Parathyroid adenoma (tissue), 2 donors: ENCODE measurements around the gene AKNA.

Source experiments
- H2AFZ ChIP-seq: fragments of 300-600 bp; sonication (generic); one replicate; pipeline ENCODE4 v1.7.0; 2017; ENCODE audit warnings: antibody characterized with exemption, mild to moderate bottlenecking
- H3K27ac ChIP-seq: fragments of 300-600 bp; sonication (generic); one replicate; pipeline ENCODE4 v1.7.0; 2017
- H3K27me3 ChIP-seq: fragments of 300-600 bp; sonication (generic); one replicate; pipeline ENCODE4 v1.7.0; 2017; ENCODE audit warnings: low read length; ENCODE audit not compliant: control insufficient read depth, insufficient read depth
- H3K36me3 ChIP-seq: fragments of 300-600 bp; sonication (generic); one replicate; pipeline ENCODE4 v1.7.0; 2017; ENCODE audit warnings: low read length; ENCODE audit not compliant: control insufficient read depth, insufficient read depth
- H3K4me1 ChIP-seq: fragments of 300-600 bp; sonication (generic); one replicate; pipeline ENCODE4 v1.7.0; 2017; ENCODE audit warnings: control low read depth
- H3K4me2 ChIP-seq: fragments of 300-600 bp; sonication (generic); one replicate; pipeline ENCODE4 v1.7.0; 2017; ENCODE audit warnings: low read length
- H3K4me3 ChIP-seq: fragments of 300-600 bp; sonication (generic); one replicate; pipeline ENCODE4 v1.7.0; 2017; ENCODE audit warnings: low read depth, low read length
- H3K79me2 ChIP-seq: fragments of 300-600 bp; sonication (generic); one replicate; pipeline ENCODE4 v1.7.0; 2017; ENCODE audit warnings: control low read depth
- H3K9ac ChIP-seq: fragments of 300-600 bp; sonication (generic); one replicate; pipeline ENCODE4 v1.7.0; 2017; ENCODE audit warnings: mild to moderate bottlenecking
- H3K9me3 ChIP-seq: fragments of 300-600 bp; sonication (generic); one replicate; pipeline ENCODE4 v1.7.0; 2017; ENCODE audit warnings: low read length; ENCODE audit not compliant: control insufficient read depth
- CTCF ChIP-seq: fragments of 300-600 bp; sonication (generic); IDR thresholded peaks from one replicate; pipeline ENCODE4 v1.7.0; 2017; ENCODE audit warnings: antibody characterized with exemption, mild to moderate bottlenecking
- donor health status: primary hyperparathyroidism.

The AKNA gene

GRCh38 chr9:114346146-114346545 lies 41.6 kb downstream of the AKNA start:
- H3K4me1 ChIP-seq = no peaks in the 10 kb centered on the region
- no peak for TF ChIP-seq CTCF
- H3K4me2 ChIP-seq = no peak overlapping the region
- H3K9ac ChIP-seq = no peak overlapping the region
- no peak overlapping the region for H3K4me3 ChIP-seq
- no peaks in the 10 kb centered on the region for H3K36me3 ChIP-seq
- no peak overlapping the region for H3K27ac ChIP-seq
- H3K27me3 ChIP-seq = no peaks in the 10 kb centered on the region
- H2AFZ ChIP-seq = no peak overlapping the region
- H3K79me2 ChIP-seq = no peaks in the 10 kb centered on the region
- H3K9me3 ChIP-seq = no peaks in the 10 kb centered on the region

GRCh38 chr9:114345493-114346065 lies 42.2 kb downstream of the AKNA start:
- no peak overlapping the region for H3K27ac ChIP-seq
- H3K4me3 ChIP-seq = no peak overlapping the region
- no peak overlapping the region for H3K4me2 ChIP-seq
- H2AFZ ChIP-seq = no peak overlapping the region
- no peaks in the 10 kb centered on the region for H3K36me3 ChIP-seq
- no peaks in the 10 kb centered on the region for H3K79me2 ChIP-seq
- no peaks in the 10 kb centered on the region for H3K27me3 ChIP-seq
- no peak overlapping the region for H3K9ac ChIP-seq
- no peaks in the 10 kb centered on the region for H3K9me3 ChIP-seq
- H3K4me1 ChIP-seq = no peaks in the 10 kb centered on the region
- no peak for TF ChIP-seq CTCF

GRCh38 chr9:114344692-114345091 lies 43.1 kb downstream of the AKNA start:
- no peak overlapping the region for H3K4me2 ChIP-seq
- no peak overlapping the region for H3K9ac ChIP-seq
- H3K27me3 ChIP-seq = no peaks in the 10 kb centered on the region
- no peaks in the 10 kb centered on the region for H3K4me1 ChIP-seq
- no peak overlapping the region for H3K4me3 ChIP-seq
- H2AFZ ChIP-seq = no peak overlapping the region
- no peaks in the 10 kb centered on the region for H3K36me3 ChIP-seq
- TF ChIP-seq CTCF = no peak
- H3K9me3 ChIP-seq = no peaks in the 10 kb centered on the region
- H3K27ac ChIP-seq = no peak overlapping the region
- H3K79me2 ChIP-seq = no peaks in the 10 kb centered on the region

- TF ChIP-seq CTCF = no peak
- Histone ChIP-seq H3K4me3 (no peak overlapping the region), H3K27ac (no peak overlapping the region), H2AFZ (no peak overlapping the region), H3K4me1 (no peaks in the 10 kb centered on the region), H3K9ac (no peak overlapping the region), H3K9me3 (no peaks in the 10 kb centered on the region), H3K36me3 (no peaks in the 10 kb centered on the region), H3K4me2 (no peak overlapping the region), H3K27me3 (no peaks in the 10 kb centered on the region), H3K79me2 (no peaks in the 10 kb centered on the region)
These were observed 43.6 kb downstream of the AKNA start for GRCh38 chr9:114344188-114344566.

GRCh38 chr9:114343471-114344187 lies 44.2 kb downstream of the AKNA start:
- no peak overlapping the region for H3K9ac ChIP-seq

More at GRCh38 chr9:114343471-114344187, 44.2 kb downstream of the AKNA start:
- Histone ChIP-seq H3K27ac (no peak overlapping the region), H3K4me2 (no peak overlapping the region), H3K36me3 (no peaks in the 10 kb centered on the region), H3K4me1 (no peaks in the 10 kb centered on the region), H2AFZ (no peak overlapping the region), H3K27me3 (no peaks in the 10 kb centered on the region), H3K79me2 (no peaks in the 10 kb centered on the region), H3K9me3 (no peaks in the 10 kb centered on the region), H3K4me3 (no peak overlapping the region)
- no peak for TF ChIP-seq CTCF
